GM12878 (cell line): Measurements from ENCODE around the gene ANAPC7. TPM values are rescaled to one million over a fixed set of nuclear protein-coding genes. Genes with fewer than 3 reads are reported as not detected.

Experiments
- ATAC-seq: fragments of 200-7000 bp; cut with Tn5 transposase; 3 replicates; pipeline ENCODE4 v1.9.1; 2020; ENCODE audit warnings: mild to moderate bottlenecking, moderate library complexity
- Bru-seq: library from RNA; stranded (reverse); fragments of 400-500 nt; gene quantifications from one replicate; lab custom pipeline; 2021; lab: Mats Ljungman, UMichigan
- BruChase-seq, 2 experiments: library from RNA; stranded (reverse); fragments of 400-500 nt; gene quantifications; one replicate each; lab custom pipeline; 2021; lab: Mats Ljungman, UMichigan
- BruUV-seq: library from RNA; stranded (reverse); fragments of 400-500 nt; replicated peaks from 2 replicates; lab custom pipeline; 2021; lab: Mats Ljungman, UMichigan
- CTCF ChIA-PET: fragments of 300-600 bp; sonication (Branson Sonifier 250); formaldehyde crosslinking; extraction: SDS; loops from one replicate; lab custom pipeline; 2021; ENCODE audit warnings: inconsistent platforms; lab: Yijun Ruan, JAX
- POLR2A ChIA-PET: fragments of 350-600 bp; formaldehyde crosslinking; extraction: SDS; loops from one replicate; lab custom pipeline; 2021; ENCODE audit warnings: inconsistent platforms; lab: Charles Lee
- RAD21 ChIA-PET: fragments of 300-600 bp; sonication (Branson Sonifier 250); formaldehyde crosslinking; loops from one replicate; lab custom pipeline; 2023; ENCODE audit warnings: antibody characterized with exemption; ENCODE audit not compliant: unreplicated experiment; lab: Charles Lee
- SMC1A ChIA-PET: fragments of 300-600 bp; sonication (Branson Sonifier 250); formaldehyde crosslinking; loops from one replicate; lab custom pipeline; 2023; ENCODE audit not compliant: unreplicated experiment, uncharacterized antibody; lab: Charles Lee
- DNase-seq: peaks from one replicate; pipeline ENCODE4 v3.0.0-alpha.2; 2011; ENCODE audit warnings: low read depth, low spot score
- FAIRE-seq: peaks from 3 replicates; lab custom pipeline; 2011; peaks lifted over from hg19 to GRCh38; lab: Jason Lieb, UNC
- H2AFZ ChIP-seq: 2 replicates; pipeline ENCODE4 v1.6.0; 2011; ENCODE audit warnings: low read depth, low read length, control low read depth; ENCODE audit not compliant: control insufficient read depth
- H3K27ac ChIP-seq: 2 replicates; pipeline ENCODE4 v1.5.1; 2011; ENCODE audit warnings: control low read depth; ENCODE audit not compliant: control insufficient read depth, insufficient read depth
- H3K27me3 ChIP-seq, 2 experiments: replicated peaks in 1 of 2; 2 replicates each; pipeline versions ENCODE4 v1.6.0 to v1.6.1; 2011; ENCODE audit warnings: low read length in 1 of 2; ENCODE audit not compliant: control insufficient read depth in 2 of 2, insufficient read depth in 2 of 2
- H3K36me3 ChIP-seq, 2 experiments: 2 replicates each; pipeline ENCODE4 v1.5.1; 2011; ENCODE audit warnings: low read length in 1 of 2; ENCODE audit not compliant: control insufficient read depth in 2 of 2, insufficient read depth in 2 of 2
- H3K4me1 ChIP-seq: 2 replicates; pipeline ENCODE4 v1.6.1; 2011; ENCODE audit warnings: mild to moderate bottlenecking, low read length, moderate library complexity, mixed read lengths; ENCODE audit not compliant: control insufficient read depth, insufficient read depth
- H3K4me2 ChIP-seq: 2 replicates; pipeline ENCODE4 v1.6.0; 2011; ENCODE audit warnings: control low read depth; ENCODE audit not compliant: control insufficient read depth, insufficient read depth
- H3K4me3 ChIP-seq: fragments of 200-600 bp; sonication (generic); 2 replicates; pipeline ENCODE4 v1.5.1; 2016
- H3K79me2 ChIP-seq: 2 replicates; pipeline ENCODE4 v1.6.0; 2011; ENCODE audit warnings: low read length; ENCODE audit not compliant: control insufficient read depth, insufficient read depth
- H3K9ac ChIP-seq: 2 replicates; pipeline ENCODE4 v1.8.0; 2011; ENCODE audit warnings: low read length, control low read depth, mixed read lengths; ENCODE audit not compliant: control insufficient read depth, insufficient read depth
- H3K9me3 ChIP-seq: replicated peaks from 3 replicates; pipeline ENCODE4 v1.5.1; 2011; ENCODE audit warnings: mild to moderate bottlenecking, low read length; ENCODE audit not compliant: control insufficient read depth, insufficient read depth
- H4K20me1 ChIP-seq: 2 replicates; pipeline ENCODE4 v1.6.0; 2011; ENCODE audit not compliant: control insufficient read depth, insufficient read depth
- ATF7 ChIP-seq: fragments of 450-650 bp; IDR thresholded peaks from 2 replicates; pipeline ENCODE4 v1.6.1; 2016; ENCODE audit warnings: low read depth, mild to moderate bottlenecking
- BACH1 ChIP-seq: fragments of 450-650 bp; IDR thresholded peaks from 2 replicates; pipeline ENCODE4 v1.6.1; 2017; ENCODE audit warnings: mild to moderate bottlenecking, borderline replicate concordance
- ETV6 ChIP-seq, 2 experiments: fragments of 450-650 bp in 1 of 2; IDR thresholded peaks in 1 of 2; conservative IDR thresholded peaks in 1 of 2; 2 replicates each; pipeline ENCODE4 v1.6.1; 2014; ENCODE audit warnings: antibody characterized with exemption in 1 of 2, borderline replicate concordance in 1 of 2, low read depth in 1 of 2, mild to moderate bottlenecking in 1 of 2, moderate library complexity in 1 of 2
- GATAD2B ChIP-seq: fragments of 450-650 bp; conservative IDR thresholded peaks from 2 replicates; pipeline ENCODE4 v1.6.1; 2017; ENCODE audit warnings: low read depth, mild to moderate bottlenecking, moderate library complexity
- NFXL1 ChIP-seq: fragments of 450-650 bp; IDR thresholded peaks from 2 replicates; pipeline ENCODE4 v1.6.1; 2017; ENCODE audit warnings: antibody characterized with exemption, mild to moderate bottlenecking, borderline replicate concordance
- RELB ChIP-seq: fragments of 450-650 bp; IDR thresholded peaks from 2 replicates; pipeline ENCODE4 v1.6.1; 2017; ENCODE audit warnings: low read depth, mild to moderate bottlenecking, moderate library complexity
- SKIL ChIP-seq: fragments of 450-650 bp; IDR thresholded peaks from 2 replicates; pipeline ENCODE4 v1.6.1; 2017; ENCODE audit warnings: mild to moderate bottlenecking, low read depth, inconsistent platforms; ENCODE audit not compliant: poor library complexity, severe bottlenecking
- SMAD5 ChIP-seq: IDR thresholded peaks from 2 replicates; pipeline ENCODE4 v1.6.1; 2016; ENCODE audit warnings: antibody characterized with exemption, low read depth
- ZBTB33 ChIP-seq: fragments of 450-650 bp; IDR thresholded peaks from 2 replicates; pipeline ENCODE4 v1.6.1; 2017; ENCODE audit warnings: mild to moderate bottlenecking
- WGBS: methylation state at CpG from one replicate; pipeline ENCODE4 v1.1.6; 2016; ENCODE audit warnings: low lambda C conversion rate; ENCODE audit not compliant: insufficient replicate concordance, insufficient coverage; ENCODE audit errors: missing lambda C conversion rate; 5-methylcytosine and 5-hydroxymethylcytosine counted together
- in situ Hi-C: fragments of 300-500 bp; cut with MboI; formaldehyde crosslinking; loops from 9 replicates; pipeline ENCODE4 v1.14.3; 2018; ENCODE audit warnings: mixed read lengths
- intact Hi-C: fragments of 100-400 bp; cut with micrococcal nuclease; formaldehyde crosslinking; loops from one replicate; pipeline ENCODE4 v1.14.2; 2022; ENCODE audit not compliant: unreplicated experiment
- long read RNA-seq, 2 experiments: library from polyadenylated mRNA; unstranded; transcript quantifications; one replicate each; pipeline ENCODE4 v2.0.0, GENCODE V29; 2019 to 2020
- polyA minus RNA-seq, 3 experiments: library from RNA; depleted of rRNA, polyadenylated mRNA; stranded (reverse); fragments of >200 nt; gene quantifications; 2 replicates each; pipeline ENCODE4 v1.2.3, GENCODE V29; 2011
- polyA plus RNA-seq, 11 experiments: library from polyadenylated mRNA; depleted of rRNA in 4 of 11; unstranded in 6 of 11; stranded (reverse) in 5 of 11; fragments of >200 nt; fragmentation: Nextera tagmentation in 4 of 11; fragmentation: Illumina TruSeq in 1 of 11; extraction: Ambion mirVana in 4 of 11; extraction: Trizol in 1 of 11; gene quantifications; 1 replicate in 1 of 11; 2 replicates in 10 of 11; pipeline versions ENCODE4 v1.2.1 to v1.2.3, GENCODE V29; 2011 to 2016; ENCODE audit warnings: inconsistent platforms in 2 of 11, missing spikeins in 2 of 11, low read depth in 1 of 11
- total RNA-seq, 4 experiments: library from RNA; depleted of rRNA in 3 of 4; stranded (reverse); fragments of >200 nt in 3 of 4; fragmentation: Illumina TruSeq in 1 of 4; extraction: Trizol in 1 of 4; gene quantifications; 2 replicates each; pipeline versions ENCODE4 v1.2.1 to v1.2.3, GENCODE V29; 2013 to 2021

The ANAPC7 gene
- 85.2 and 87.2 TPM in 2 replicates for total RNA-seq (2013; cell fraction: nucleolus; rRNA removed)
- total RNA-seq (2014; rRNA removed) (55.0 and 69.0 TPM in 2 replicates), total RNA-seq (2014; rRNA removed; fragmentation: Illumina TruSeq; extraction: Trizol) (58.6 and 62.7 TPM in 2 replicates), total RNA-seq (2021) (55.2 and 57.2 TPM in 2 replicates), polyA plus RNA-seq (2011; rRNA removed) (59.9 and 69.6 TPM in 2 replicates), polyA plus RNA-seq (2014; fragmentation: Illumina TruSeq; extraction: Trizol) (57.3 and 79.8 TPM in 2 replicates), polyA plus RNA-seq (2014; fragmentation: Nextera tagmentation; extraction: Ambion mirVana) (10 to 100 TPM; 24.5 to 30.1 TPM), polyA plus RNA-seq (2014; rRNA removed) (71.0 and 73.7 TPM in 2 replicates), polyA plus RNA-seq (2016; fragmentation: Nextera tagmentation; extraction: Ambion mirVana) (10 to 100 TPM; 69.7 to 77.9 TPM), polyA minus RNA-seq (2011; rRNA and poly(A)+ RNA removed) (33.8 and 61.9 TPM in 2 replicates), Bru-seq, nascent RNA (percentile 76 among the genes with signal in this experiment), BruChase-seq, experiment 1, labeled RNA remaining after a 6-hour chase (percentile 90 among the genes with signal in this experiment), BruChase-seq, experiment 2, labeled RNA remaining after a 2-hour chase (percentile 89 among the genes with signal in this experiment)
- polyA plus RNA-seq (2011; ENCODE audit: low read depth): 23.6 TPM
- 35.2 and 44.3 TPM in 2 replicates for polyA plus RNA-seq (2011; cell fraction: cytosol; rRNA removed)
- polyA plus RNA-seq (2011; cell fraction: nucleus; rRNA removed): 52.9 and 71.4 TPM in 2 replicates
- polyA plus RNA-seq (2012): 24.7 and 25.4 TPM in 2 replicates
- 15.1 and 19.6 TPM in 2 replicates for polyA minus RNA-seq (2011; cell fraction: cytosol; rRNA and poly(A)+ RNA removed)
- 8.8 and 23.1 TPM in 2 replicates for polyA minus RNA-seq (2011; cell fraction: nucleus; rRNA and poly(A)+ RNA removed)
- long read RNA-seq, experiment 1, transcript ANAPC7-203 (11 exons, 3,045 nt): major isoform, 26 of 51 reads
- long read RNA-seq, experiment 1, transcript ANAPC7-201 (10 exons, 2,200 nt): minor isoform, 10 of 51 reads
- long read RNA-seq, experiment 1, partial matches to known transcripts: 3 of 51 reads
- long read RNA-seq, experiment 1, other reads (novel, unspliced or antisense): 12 of 51 reads
- long read RNA-seq, experiment 2, transcript ANAPC7-201 (10 exons, 2,200 nt): minor isoform, 74 of 372 reads
- long read RNA-seq, experiment 2, transcript ANAPC7-203 (11 exons, 3,045 nt): major isoform, 244 of 372 reads
- long read RNA-seq, experiment 2, partial matches to known transcripts: 20 of 372 reads
- long read RNA-seq, experiment 2, other reads (novel, unspliced or antisense): 31 of 372 reads

GRCh38 chr12:110403146-110403975 is at the start of gene ANAPC7:
ANAPC7 (minus strand) TSS chr12:110403708; CDS start chr12:110403627, 81 bp downstream.
- no peaks in the 10 kb centered on the region for H4K20me1 ChIP-seq
- intact Hi-C loops (no loop called here), in situ Hi-C loops (no loop called here)
- peaks cover 3% of the 10 kb centered on the region; the same call in 1 of the 2 replicates for H3K4me1 ChIP-seq
- ATAC-seq: peak; percentile 92
- peak; percentile 84 for FAIRE-seq
- DNase-seq: peak; percentile 61
- TSS peak; percentile 88 for BruUV-seq
- ChIA-PET RAD21 (interaction anchor here (1.0 to 1.1 kb wide), 2 partner anchors 28 to 33 kb away, joined by 3 read pairs; no protein-coding TSS in a partner anchor), POLR2A (interaction anchor here (0.6 to 1.0 kb wide), 2 partner anchors 8 to 35 kb away, joined by 3 to 4 read pairs; no protein-coding TSS in a partner anchor), CTCF (interaction anchor here (2.6 kb wide), 1 partner anchor 28 kb away, joined by 12 read pairs; no protein-coding TSS in a partner anchor), SMC1A (interaction anchor here (0.6 to 1.5 kb wide), 6 partner anchors 13 to 214 kb away, joined by 3 read pairs; no protein-coding TSS in a partner anchor)
- H3K27me3 ChIP-seq: no peaks in the 10 kb centered on the region
- peak within 1 kb of the TSS; percentile 78 for H3K4me2 ChIP-seq
- WGBS: under 1% methylated on average over 57 of the region's 62 CpGs
- peak within 1 kb of the TSS; percentile 99 for H3K27ac ChIP-seq
- H3K9ac ChIP-seq: peak within 1 kb of the TSS; percentile 89
- H2AFZ ChIP-seq: peak within 1 kb of the TSS; percentile 100
- peak within 1 kb of the TSS; percentile 83 for H3K4me3 ChIP-seq
- H3K36me3 ChIP-seq: peaks cover 0 to 5% of the 10 kb centered on the region in 2 experiments; a peak in 2 of 4 replicates
- H3K9me3 ChIP-seq: no peaks in the 10 kb centered on the region
- H3K79me2 ChIP-seq: peaks cover 35% of the 10 kb centered on the region
- TF ChIP-seq ATF7: 0 out of 2 replicates have a peak, but pooled peaks have one; percentile 31
- no peak for TF ChIP-seq BACH1
- TF ChIP-seq ETV6 (conservative IDR thresholded peaks at IDR 0.05 in 1 of 2, IDR thresholded peaks at IDR 0.05 in 1 of 2; ENCODE audit: borderline replicate concordance in 1 of 2, low read depth in 1 of 2): 0 out of 4 replicates have a peak, but pooled peaks of 1 of the 2 experiments have one; percentile 15
- TF ChIP-seq ZBTB33: peak; percentile 82
- peak; percentile 86 for TF ChIP-seq SKIL
- TF ChIP-seq GATAD2B: peak; percentile 54; the same call in 1 of the 2 replicates
- TF ChIP-seq SMAD5: 0 out of 2 replicates have a peak, but pooled peaks have one; percentile 39
- TF ChIP-seq RELB: peak; percentile 80
- TF ChIP-seq NFXL1: no peak
